HG03565 (cell line): ENCODE results near the gene TTC6.

Experiments
- ATAC-seq: cut with Tn5 transposase; IDR thresholded peaks from one replicate; pipeline ENCODE4 v1.9.1; 2021; ENCODE audit warnings: mild to moderate bottlenecking, moderate library complexity; ENCODE audit not compliant: unreplicated experiment

TTC6 gene

DNA sequence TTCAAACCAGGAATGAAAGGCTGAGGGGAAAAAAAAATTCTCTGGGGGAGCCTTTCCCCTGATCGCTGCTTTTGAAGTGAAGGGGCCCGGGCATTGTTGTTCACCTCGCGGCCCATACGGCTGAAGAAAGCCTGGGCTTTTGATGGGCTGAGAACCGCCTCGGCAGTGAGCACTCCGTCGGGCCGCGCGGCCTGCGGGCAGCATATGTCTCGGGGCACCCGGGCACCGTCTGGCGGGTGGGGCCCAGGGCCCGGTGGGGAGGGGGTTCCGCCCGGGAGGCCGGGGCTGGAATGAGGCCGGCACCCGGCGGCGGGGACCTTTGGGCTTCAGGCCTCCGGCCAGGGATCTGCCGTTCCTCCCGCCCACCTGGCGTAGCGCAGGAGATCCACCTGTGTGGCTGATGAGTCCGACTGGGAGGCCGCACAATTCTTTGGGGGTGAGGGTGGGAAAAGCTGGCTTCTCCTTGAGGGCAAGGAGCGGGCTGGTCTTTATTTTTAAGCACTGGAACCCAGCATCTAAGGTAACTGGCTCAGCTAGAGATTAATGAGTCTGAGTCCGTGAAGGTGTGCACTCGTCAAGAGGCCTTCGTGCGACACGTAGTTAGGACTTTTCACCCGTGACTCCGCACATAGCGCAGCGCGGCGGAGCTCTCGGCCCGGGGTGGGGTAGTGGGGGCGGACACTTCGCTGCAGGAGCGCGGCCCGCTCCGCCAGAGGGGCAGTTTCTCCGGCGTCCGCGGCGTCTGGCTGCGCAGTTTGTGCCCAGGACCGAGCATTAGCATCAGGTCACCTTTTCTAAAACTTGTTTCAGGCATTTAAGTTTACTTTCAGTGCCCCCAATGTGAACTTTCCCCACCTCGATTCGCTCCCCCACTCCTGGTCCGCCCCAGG lies 11.0 kb upstream of the TTC6 start:
- ATAC-seq = no peak

DNA sequence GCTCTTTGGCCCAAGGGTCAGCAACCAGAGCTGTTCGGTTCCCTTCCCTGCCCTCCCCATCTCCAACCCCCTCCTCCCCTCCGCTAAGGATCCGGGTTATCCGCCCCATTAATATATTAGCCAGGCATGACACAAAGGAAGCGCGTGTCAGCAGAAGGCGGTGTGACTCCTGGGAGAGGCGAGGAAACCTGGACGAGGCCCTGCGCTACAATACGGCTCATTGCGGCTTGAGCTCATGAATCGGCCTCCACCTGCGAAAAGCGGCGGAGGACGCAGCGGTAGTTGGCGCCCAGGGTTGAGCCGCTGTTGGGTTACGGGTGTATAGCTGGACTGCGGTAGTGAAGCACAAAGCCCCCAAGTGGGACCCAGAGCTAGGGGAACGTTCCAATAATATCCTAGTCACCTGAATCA lies 10.3 kb upstream of the TTC6 start:
- ATAC-seq = no peak

DNA sequence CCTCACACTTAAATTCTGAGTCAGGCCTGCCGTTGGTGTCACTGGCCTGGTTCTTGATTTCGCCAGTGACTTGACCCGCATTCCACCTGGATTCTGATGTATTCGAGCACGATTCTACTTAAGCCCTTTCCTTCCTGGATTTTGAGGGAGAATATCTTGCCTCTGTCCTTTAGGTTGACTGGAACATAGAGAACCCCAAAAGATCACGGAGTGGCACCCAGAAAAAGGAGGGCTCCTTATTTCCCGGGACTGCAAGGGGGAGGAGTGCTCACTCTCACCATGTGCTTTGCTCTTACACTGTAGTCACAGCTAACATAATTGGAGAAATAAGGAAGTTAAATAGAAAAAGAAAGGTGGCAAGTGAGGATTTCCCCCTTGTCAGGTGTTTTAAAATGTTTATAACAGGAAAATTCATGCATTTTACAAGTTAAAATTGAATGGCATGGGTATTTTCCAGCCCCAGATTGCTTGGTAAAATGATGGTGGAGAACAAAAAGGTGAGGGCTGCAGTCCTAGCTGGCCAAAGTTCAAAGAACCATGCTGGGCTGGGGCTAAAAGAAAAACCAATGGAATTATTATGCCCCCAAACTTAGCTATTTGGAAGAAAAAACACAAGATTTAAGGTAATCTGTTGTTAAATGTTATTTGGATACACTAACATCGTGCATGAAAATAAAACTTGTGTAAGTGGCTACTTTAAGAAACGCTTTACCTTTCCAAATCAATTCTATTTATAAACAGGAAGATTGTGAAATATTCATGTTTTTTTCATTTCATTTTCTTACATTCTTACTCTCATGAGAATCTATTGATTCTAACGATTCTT lies 9.2 kb upstream of the TTC6 start:
- ATAC-seq = no peak

DNA sequence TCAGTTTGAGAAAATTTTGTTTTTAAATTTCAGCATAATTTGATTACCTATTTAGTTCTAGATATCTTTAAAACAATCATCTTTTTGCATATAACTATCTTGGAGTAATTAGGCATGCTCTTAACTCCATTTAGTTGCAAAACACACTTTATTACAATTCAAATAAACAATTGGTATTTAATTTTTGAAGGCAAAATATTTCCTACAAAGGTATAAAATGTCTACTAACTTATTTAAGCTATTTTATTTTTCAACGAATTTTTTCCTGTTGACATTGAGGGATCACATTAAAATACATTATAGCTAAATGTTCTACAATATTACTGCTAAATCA lies 8.7 kb upstream of the TTC6 start:
- no peak for ATAC-seq

DNA sequence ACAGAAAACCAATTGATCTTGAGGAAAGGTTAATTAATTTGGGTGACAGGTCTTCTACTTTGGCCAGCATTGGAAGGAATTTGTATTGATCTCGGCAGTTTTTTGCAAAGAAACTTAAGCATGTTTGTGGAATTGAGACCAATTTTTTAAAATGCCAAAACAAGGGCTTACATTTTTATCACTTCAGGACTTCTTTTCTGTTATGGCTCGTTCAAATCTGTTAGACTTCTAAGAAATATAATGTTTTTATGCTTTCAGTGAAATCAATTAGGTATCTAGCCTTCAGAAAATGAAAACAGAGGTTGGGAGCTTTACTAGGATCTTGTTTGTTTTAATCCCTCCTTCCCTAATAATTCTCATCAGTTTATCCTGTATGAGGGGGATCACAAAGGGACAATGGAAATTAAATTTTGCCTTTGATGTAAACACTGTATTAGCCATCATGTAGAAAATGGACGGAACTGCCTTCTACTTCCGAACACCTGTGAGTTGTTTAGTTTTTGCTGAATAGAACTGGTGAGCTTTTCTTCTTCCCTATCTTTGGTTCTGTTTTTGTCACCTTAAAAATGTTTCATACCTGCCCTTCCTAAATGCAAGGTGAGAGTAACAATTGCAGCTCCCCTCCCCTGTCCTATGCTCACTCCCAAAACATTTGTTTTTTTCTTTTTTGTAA lies 8.2 kb upstream of the TTC6 start:
- ATAC-seq = no peak

DNA sequence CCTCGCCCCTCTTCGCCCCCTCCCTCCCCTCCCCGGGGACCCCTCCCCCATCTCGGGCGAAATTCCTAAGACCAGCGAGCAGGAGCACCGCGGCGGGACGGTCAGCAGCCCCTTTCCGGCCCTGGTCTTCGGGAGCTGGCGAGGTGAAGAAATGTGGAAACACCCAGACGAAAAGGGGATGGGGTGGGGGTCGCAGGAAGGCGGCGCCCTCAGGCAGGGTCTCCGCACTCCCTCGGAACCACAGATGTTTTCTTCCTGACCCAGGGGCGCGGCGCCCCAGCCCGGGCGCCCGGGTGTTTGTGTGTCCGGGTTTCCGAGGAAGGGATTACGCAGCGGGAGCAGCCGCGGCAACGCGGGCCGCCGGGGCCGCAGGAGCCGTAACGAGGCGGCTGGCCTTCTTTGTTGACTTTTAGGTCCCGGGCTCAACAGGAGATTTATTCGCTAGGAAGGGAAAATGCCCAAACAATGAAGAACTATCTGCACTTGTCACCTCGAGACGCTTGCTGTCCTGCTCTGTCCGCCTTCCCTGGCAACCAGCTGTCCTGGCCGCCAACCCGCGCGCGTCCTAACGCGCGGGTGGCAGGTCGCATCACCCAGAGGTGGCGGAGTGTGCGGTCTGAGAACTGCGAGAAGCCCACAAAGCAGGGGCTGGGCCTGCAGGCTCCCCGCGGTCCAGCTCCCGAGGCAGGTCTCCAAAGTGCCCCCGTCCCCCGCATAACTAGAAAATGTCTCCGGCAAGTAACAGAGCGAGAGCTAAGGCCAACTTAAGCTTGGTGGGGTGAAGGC lies 7.4 kb upstream of the TTC6 start:
- ATAC-seq = no peak

DNA sequence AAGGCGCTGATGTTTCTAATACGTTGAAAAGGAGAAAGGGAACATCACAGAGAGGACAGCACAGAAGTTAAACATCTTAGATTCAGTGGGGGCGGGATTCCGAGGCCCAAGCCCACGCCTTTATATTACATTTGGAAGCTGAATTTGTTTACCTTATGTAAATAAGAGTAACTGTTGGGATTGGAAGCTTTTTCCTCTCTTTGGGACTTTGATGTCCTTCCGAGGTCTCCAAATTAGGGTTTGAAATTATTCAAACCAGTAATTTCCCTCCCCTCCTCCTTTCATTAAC lies 6.8 kb upstream of the TTC6 start:
- no peak for ATAC-seq

DNA sequence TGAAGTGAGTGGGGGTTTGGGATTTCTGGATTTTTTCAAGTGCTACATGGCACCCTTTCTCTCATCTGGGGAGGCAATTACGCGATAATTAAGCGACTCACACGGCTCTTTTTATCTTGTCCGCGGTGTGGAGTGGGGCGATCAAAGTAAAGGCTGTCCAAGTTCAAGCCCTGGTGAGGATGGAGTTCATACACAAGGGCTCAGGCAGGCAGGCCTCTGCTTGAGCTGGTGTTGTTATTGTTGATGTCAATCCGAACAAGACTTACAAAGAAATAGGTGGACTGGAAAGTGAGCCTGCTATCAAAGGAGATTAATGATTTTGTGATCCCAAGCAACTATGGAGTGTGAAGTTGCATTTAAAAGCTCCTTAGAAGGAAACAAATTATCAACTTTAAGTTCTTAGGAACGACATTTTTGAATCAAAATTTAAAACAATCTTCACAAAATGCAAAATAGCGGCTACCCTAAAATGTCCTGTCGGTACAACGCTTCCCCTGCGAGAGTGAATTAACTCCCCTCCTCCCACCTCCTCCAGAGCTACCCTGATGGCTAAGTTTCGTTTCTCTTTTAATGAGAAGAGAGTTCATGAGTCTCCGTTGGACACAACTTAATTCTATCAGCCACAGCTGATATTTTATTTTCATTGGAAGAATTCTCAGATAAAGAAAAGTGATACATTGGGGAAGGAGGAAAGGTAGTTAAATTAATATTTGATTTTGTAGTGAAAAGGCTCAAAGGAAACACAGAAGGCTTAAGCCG lies 6.3 kb upstream of the TTC6 start:
- ATAC-seq = no peak

DNA sequence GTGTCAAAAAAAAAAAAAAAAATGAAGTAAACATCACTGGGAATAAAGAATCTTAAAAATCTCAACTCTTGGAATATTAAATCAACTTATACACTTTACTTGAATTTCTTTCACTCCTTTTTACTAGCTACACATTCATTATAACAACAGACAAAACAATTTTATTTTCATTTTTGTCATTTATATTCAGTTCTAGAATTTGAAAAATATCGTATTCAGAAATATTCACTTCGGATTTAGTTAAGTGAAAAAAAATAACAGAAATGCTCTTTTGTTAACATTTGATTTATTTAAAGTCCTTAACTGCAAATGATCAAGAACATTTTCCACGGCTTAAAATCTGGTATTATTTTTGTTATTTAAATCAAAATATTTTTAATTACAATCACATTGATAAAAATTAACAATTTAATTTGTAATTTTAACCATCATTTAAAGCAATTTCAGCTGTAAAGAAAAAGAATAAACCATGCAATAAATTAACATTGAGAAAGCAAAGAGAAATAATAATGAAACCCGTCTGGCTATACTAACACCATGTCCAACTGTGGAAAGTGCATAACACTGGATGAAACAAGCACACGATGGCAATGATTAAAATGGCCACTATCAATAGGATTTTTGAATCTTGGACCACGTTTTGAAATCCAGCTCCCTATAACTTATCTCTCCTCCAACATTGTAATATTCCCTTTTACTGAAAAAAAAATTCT lies 5.6 kb upstream of the TTC6 start:
- no peak for ATAC-seq

DNA sequence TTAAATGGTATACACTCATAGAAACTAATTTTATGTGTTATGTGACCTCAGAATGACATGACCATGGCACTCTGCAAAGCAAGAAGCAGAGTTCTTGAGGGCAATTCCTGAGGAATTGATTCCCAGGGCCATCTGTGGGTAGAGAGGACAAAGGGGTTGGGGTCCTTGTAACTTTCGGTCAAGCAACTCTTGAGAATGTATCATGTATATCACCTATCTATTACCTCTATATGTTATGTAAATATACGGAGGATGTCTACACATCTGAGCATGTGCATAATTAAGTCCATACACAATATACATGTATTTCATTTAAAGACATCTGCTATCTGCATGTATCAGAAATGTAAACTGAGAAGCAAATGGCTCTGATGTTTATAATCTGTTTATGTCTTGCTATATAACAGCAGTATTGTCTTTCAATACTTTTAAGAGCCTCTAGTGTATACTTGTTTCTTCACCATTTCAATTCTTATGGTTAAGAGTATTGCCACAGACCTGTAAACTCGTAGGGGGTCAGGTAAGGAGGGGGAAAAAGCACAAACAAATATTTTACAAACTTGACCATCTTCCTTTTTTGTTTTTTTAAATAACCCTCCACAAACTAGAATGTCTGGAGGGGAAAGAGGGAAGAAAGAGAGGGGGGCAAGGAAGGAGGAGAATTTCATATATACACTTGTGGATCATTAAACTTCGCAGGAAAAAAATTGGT lies 4.8 kb upstream of the TTC6 start:
- ATAC-seq = no peak

DNA sequence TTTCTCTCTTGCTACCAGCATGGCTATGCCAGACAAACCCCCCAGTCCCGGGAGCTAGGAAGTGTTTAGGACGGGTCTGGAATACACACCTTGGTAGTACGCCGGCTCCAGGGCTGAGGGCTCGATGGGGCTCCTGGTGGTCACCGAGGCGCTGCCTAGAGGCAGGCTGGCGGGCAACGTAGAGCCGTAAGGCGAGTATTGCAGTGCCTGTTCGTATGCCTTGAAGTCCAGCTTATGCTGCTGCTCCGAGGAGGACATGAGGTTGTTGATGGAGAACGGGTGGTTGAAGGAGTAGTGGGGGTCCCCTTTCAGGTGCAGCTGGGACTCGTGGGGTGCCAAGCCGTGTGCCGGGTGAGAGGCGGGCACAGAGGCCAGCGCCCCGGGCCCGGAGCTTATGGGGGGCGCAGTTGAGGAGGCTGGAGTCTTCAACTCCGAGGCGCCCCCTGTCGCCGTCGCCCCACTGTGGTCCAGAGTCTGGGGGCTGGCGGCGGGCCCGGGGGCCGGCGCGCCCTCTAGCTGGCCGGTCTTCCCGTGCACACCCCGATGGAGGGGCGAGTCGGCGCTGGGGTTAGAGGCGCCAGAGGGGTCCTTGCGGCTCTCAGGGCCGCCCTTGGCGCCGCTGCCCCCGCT lies 4.0 kb upstream of the TTC6 start:
- no peak for ATAC-seq

DNA sequence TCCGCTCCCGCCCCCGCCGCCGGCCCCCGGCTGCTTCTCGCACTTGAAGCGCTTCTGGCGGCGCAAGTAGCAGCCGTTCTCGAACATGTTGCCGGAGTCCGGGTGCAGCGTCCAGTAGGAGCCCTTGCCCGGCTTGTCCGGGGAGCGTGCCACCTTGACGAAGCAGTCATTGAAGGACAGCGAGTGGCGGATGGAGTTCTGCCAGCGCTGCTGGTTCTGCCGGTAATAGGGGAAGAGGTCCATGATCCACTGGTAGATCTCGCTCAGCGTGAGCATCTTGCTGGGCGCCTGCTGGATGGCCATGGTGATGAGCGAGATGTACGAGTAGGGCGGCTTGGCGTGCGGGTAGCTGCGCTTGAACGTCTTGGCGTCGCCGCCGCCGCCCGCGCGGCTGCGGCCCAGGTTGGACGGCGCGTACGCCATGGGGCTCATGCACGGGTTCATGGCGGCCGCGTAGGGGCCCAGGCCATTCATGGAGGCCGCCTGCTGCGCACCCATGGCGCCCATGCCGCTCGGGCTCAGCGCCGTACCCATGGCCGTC lies 3.4 kb upstream of the TTC6 start:
- no peak for ATAC-seq

DNA sequence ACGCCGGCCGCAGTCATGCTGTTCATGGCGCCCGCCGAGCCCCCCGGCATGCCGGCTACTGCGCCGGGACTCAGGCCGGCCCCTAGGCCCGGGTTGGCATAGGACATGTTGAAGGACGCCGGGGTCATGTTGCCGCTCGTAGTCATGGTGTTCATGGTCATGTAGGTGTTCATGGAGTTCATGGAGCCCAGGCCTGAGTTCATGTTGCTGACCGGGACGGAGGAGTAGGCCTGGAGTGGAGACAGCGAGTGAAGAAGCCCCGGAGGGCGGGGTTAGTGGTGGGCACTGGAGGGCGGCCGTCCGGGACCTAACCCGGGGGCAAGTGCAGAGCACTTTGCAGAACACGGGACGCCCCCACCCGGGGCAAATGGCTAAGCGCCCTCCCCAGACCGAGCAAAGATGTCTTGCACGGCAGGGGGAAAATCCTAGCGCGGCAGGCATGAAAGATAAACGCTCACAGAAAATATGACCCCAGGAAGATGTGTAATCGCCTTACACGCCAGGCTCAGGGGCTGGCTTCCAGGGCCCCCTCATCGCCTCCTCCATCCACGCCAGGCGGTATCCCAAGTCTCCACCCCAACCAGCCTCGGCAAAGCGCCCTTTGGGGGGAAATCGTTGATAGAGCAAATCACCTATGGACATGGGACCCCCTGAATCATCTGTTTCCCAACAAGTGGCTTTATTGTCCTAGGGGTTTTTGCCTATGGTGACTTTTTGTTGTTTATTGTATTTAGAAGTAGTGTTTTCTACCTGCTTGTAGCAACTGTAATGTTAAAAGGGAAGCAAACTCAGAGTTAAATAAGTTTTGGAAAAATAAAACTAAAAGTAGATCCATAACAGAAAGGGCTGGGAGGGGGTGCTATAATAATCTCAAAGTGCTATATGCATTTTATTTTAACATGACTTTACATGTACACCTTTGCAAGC lies 2.7 kb upstream of the TTC6 start:
- ATAC-seq = no peak

DNA sequence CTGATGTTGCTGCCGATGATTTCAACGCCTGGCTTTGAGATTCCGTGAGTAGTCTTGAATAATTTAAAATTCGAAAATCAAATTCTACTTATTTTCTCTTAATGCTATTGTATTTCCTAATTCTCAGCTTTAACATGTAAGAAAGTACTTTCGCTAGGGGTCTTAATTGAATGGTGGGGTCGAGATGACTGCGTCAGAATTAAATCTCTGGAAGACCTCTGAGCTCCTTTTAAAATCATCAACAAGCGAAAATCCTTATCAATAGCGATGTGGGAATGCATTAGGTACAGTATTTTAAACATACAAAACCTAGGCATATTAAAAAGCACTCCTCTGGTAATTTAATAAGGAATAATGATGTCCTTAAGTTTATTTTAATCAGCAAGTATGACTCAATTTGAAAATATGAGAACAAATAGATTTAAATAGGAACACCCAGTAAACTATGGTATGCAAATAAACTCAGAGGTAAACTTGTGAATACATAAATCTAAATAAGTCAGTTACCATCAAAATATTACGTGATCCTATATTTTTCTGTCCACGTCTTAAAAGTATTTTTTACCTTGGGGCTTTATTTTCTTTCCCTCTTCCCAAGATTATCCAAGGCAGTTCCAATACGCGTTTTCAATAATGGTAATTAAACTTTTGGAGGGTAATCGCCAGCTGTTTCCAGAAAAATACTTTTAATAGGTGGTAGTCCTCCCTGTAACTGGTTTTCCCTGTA lies 1.8 kb upstream of the TTC6 start:
- no peak for ATAC-seq

DNA sequence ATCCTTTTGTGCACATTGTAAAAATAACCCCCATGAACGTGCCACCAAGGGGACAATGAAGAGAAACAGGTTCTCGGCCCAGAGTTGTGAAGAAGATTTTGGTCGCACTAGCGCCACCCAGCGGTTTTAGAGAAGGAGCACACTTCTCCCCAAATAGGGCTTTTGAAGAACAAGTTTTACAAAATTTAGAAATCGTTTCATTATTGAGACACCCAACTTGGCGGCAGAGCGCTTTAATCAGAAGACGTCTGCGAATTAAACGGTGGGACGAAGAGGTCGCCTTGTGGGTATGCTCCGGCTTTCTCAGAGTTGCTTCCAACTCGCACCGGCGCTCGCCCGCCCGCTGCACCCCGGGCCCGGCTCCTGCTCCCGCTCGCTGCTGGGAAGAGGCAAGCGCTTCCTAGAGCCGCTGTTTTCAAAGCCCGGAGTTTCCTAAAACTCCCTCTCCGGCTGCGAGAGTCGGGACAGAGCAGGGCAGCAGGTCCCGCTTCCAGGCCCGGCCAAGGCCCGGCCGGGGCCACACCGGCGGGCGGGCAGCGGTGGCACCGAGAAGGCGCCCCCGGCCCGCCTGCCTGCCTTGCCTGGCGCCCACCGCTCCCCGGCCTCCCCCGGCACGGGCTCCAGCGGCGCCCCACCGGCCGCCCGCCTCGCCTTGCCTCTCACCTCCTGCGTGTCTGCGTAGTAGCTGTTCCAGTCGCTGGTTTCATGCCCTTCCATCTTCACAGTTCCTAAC lies 1.0 kb upstream of the TTC6 start:
- no peak for ATAC-seq
